ENCODE results near the gene RARRES2. TPM values are rescaled to one million over a fixed set of nuclear protein-coding genes. Genes with fewer than 3 reads are reported as not detected.
A peak's percentile ranks its signal among the peaks of the same experiment; 100 is the strongest.

Gene RARRES2
- total and polyA plus RNA-seq, 2 of the 13 experiments (the other 11 are each of a cell fraction or from before 2014, with no cell fraction given) = 134 to 172 TPM

GRCh38 chr7:150340024-150340749 lies 1.2 kb downstream of the RARRES2 start (continued):
- no peak for TF ChIP-seq ZNF142 (CRISPR knock-in tag; IDR thresholded peaks at IDR 0.05)
- no peak for TF ChIP-seq ZNF180 (CRISPR knock-in tag; IDR thresholded peaks at IDR 0.05; ENCODE audit: borderline replicate concordance, low read depth)
- no peak for TF ChIP-seq SMC3 (IDR thresholded peaks at IDR 0.05; ENCODE audit: low read length)
- peak; percentile 45; the same call in 1 of the 2 replicates for TF ChIP-seq PHF21A (CRISPR knock-in tag; IDR thresholded peaks at IDR 0.05)
- no peak for TF ChIP-seq HMG20B (CRISPR knock-in tag; conservative IDR thresholded peaks at IDR 0.05)
- peak; percentile 76; the same call in 1 of the 2 replicates for TF ChIP-seq TFAP4 (IDR thresholded peaks at IDR 0.05; ENCODE audit: borderline replicate concordance, low read depth)
- no peak for TF ChIP-seq GATA4 (IDR thresholded peaks at IDR 0.05; ENCODE audit: borderline replicate concordance, low read depth)
- no peak for TF ChIP-seq PLSCR1 (CRISPR knock-in tag; IDR thresholded peaks at IDR 0.05; ENCODE audit: borderline replicate concordance)
- TF ChIP-seq PRMT3 (CRISPR knock-in tag; IDR thresholded peaks at IDR 0.05; ENCODE audit: borderline replicate concordance, low read depth) = peak; percentile 25; the same call in 1 of the 2 replicates
- TF ChIP-seq MAF1 (CRISPR knock-in tag; IDR thresholded peaks at IDR 0.05; ENCODE audit: borderline replicate concordance) = no peak
- no peak for TF ChIP-seq ZNF12 (CRISPR knock-in tag; IDR thresholded peaks at IDR 0.05)
- TF ChIP-seq RNF2 (conservative IDR thresholded peaks at IDR 0.05; ENCODE audit: low read depth) = 0 out of 2 replicates have a peak, but pooled peaks have one; percentile 22
- no peak for TF ChIP-seq ATF4 (CRISPR knock-in tag; IDR thresholded peaks at IDR 0.05)
- TF ChIP-seq ARID4A (CRISPR knock-in tag; IDR thresholded peaks at IDR 0.05; ENCODE audit: borderline replicate concordance) = peak; percentile 60
- TF ChIP-seq PHF20 (CRISPR knock-in tag; IDR thresholded peaks at IDR 0.05) = no peak
- TF ChIP-seq ZNF296 (CRISPR knock-in tag; conservative IDR thresholded peaks at IDR 0.05) = 0 out of 2 replicates have a peak, but pooled peaks have one; percentile 36

All from HepG2 (cell line).